Heart left ventricle (tissue), 16 donors: Measurements from ENCODE around the gene CCPG1. TPM values are rescaled to one million over a fixed set of nuclear protein-coding genes. Genes with fewer than 3 reads are reported as not detected.
"Not testable (repeated sequence)": the region's sequence is repeated elsewhere in the genome, so short reads cannot be mapped to it uniquely, and the experiment has no call there.

Experiments
- ATAC-seq, 4 donors: fragments of 200-7000 bp; cut with Tn5 transposase; one replicate each; pipeline ENCODE4 v1.9.1; 2020 to 2022; ENCODE audit warnings: moderate library complexity in 4 of 4, mild to moderate bottlenecking in 3 of 4, moderate number of reproducible peaks in 1 of 4
- DNase-seq, 5 donors: peaks; one replicate each; pipeline ENCODE4 v3.0.0-alpha.2; 2020
- H3K27ac ChIP-seq, 12 donors: fragments of 200-600 bp; sonication (generic) in 4 of 12; one replicate each; pipeline versions ENCODE4 v1.5.0 to v1.8.0; 2016 to 2022; ENCODE audit warnings: mild to moderate bottlenecking in 2 of 12
- H3K27me3 ChIP-seq, 9 donors: fragments of 200-600 bp; sonication (generic) in 2 of 9; one replicate each; pipeline versions ENCODE4 v1.5.1 to v1.8.0; 2016 to 2022; ENCODE audit warnings: mild to moderate bottlenecking in 3 of 9
- H3K36me3 ChIP-seq, 9 donors: fragments of 200-600 bp; sonication (generic) in 2 of 9; one replicate each; pipeline versions ENCODE4 v1.5.0 to v1.8.0; 2018 to 2022; ENCODE audit warnings: mild to moderate bottlenecking in 2 of 9
- H3K4me1 ChIP-seq, 12 donors: fragments of 200-600 bp; sonication (generic) in 4 of 12; one replicate each; pipeline versions ENCODE4 v1.5.0 to v1.8.0; 2016 to 2022; ENCODE audit warnings: mild to moderate bottlenecking in 3 of 12
- H3K4me3 ChIP-seq, 12 donors: fragments of 200-600 bp; sonication (generic) in 4 of 12; one replicate each; pipeline versions ENCODE4 v1.5.0 to v1.8.0; 2017 to 2022; ENCODE audit warnings: mild to moderate bottlenecking in 9 of 12, moderate library complexity in 4 of 12
- H3K9me3 ChIP-seq, 12 donors: fragments of 200-600 bp; sonication (generic) in 4 of 12; one replicate each; pipeline versions ENCODE4 v1.5.0 to v1.8.0; 2016 to 2022; ENCODE audit warnings: mild to moderate bottlenecking in 1 of 12
- CTCF ChIP-seq, 12 donors: fragments of 200-600 bp; sonication (generic) in 4 of 12; IDR thresholded peaks; one replicate each; pipeline versions ENCODE4 v1.5.0 to v1.8.0; 2018 to 2022; ENCODE audit warnings: antibody characterized with exemption in 12 of 12, mild to moderate bottlenecking in 5 of 12
- POLR2A ChIP-seq, 2 donors: fragments of 450-650 bp; IDR thresholded peaks; one replicate each; pipeline ENCODE4 v1.6.1; 2017; ENCODE audit warnings: antibody characterized with exemption in 2 of 2, mild to moderate bottlenecking in 2 of 2, moderate library complexity in 2 of 2
- WGBS, 4 donors: extraction: QIAGEN DNeasy Blood & Tissue Kit in 2 of 4; methylation state at CpG; one replicate each; pipeline versions ENCODE4 v1.1.5 to v1.1.7; 2013 to 2018; 5-methylcytosine and 5-hydroxymethylcytosine counted together
- intact Hi-C, 10 donors: fragments of 100-400 bp; cut with DNase I; formaldehyde crosslinking; loops; one replicate each; pipeline versions ENCODE4 v1.11.1 to v1.14.2; 2022
- polyA plus RNA-seq, 2 donors: library from polyadenylated mRNA; stranded (reverse); fragments of 200-250 nt; gene quantifications; one replicate each; pipeline ENCODE4 v1.2.3, GENCODE V29; 2013
- total RNA-seq, 9 donors: library from RNA; depleted of rRNA in 2 of 9; stranded (reverse); fragments of >200 nt in 2 of 9; fragmentation: NEBNext Ultra II Directional in 3 of 9; extraction: Animal tissue kit (Norgen Biotek cat#: 25700) in 3 of 9; gene quantifications; one replicate each; pipeline versions ENCODE4 v1.1.0 to v1.2.4, GENCODE V29; 2016 to 2023
- donor health status: ischemic (EF 13 %, LVEDD 7.1; RV severe dilation, severe dysfunction).
- donor health status: healthy with polysubstance abuse.
- donor health status: DM: no; HTN: yes; CAD: no.
- donor health status: DM: no; HTN: no; CAD: no.
- donor health status: ischemic (EF 25% LVEDD 6.9; RV normal size, moderate dysfunction).
- donor health status: ischemic (EF 25% LVEDD 5.7; RV mildly dilated, moderate dysfunction).
- donor health status: healthy.
- donor health status: DM: yes; HTN: yes; CAD: no.
- donor health status: ischemic (EF 35%, LVEDD 5.7; RV mildly dilated, moderate dysfunction).
- donor health status: nonischemic (EF 11% LVEDD 7.7; RV severe dilation, severe dysfunction).
- donor health status: DM: yes; HTN: yes; CAD: no.
- donor health status: PGD.
- donor health status: ischemic (EF 29% LVEDD 5.4; RV normal size, mild dysfunction).
- donor health status: nonischemic (EF 23%, LVEDD 6.1; RV moderate dilation, normal function).

Gene CCPG1
- total and polyA plus RNA-seq, 11 donors, result 21.3 to 105 (median 75.4) TPM

GRCh38 chr15:55434989-55435825, 27.0 kb upstream of the CCPG1 start:
- Histone ChIP-seq H3K36me3 (no peaks in the 10 kb centered on the region), H3K4me1 (no peaks in the 10 kb centered on the region), H3K27me3 (no peaks in the 10 kb centered on the region), H3K4me3 (no peak overlapping the region), H3K9me3 (no peaks in the 10 kb centered on the region), H3K27ac (no peak overlapping the region)
- TF ChIP-seq POLR2A (IDR thresholded peaks at IDR 0.05), result no peak
- peak in 11 of 12 donors; percentile 20 to 59 (median 44) for TF ChIP-seq CTCF (IDR thresholded peaks at IDR 0.05)
- DNase-seq, result no peak
- 35 to 38% (median 36%) methylated on average over 6 of the region's 6 CpGs for WGBS, 4 donors
- intact Hi-C loops, result loop anchor here (2.0 to 10.0 kb wide), 4 partner anchors 213 to 220 kb away; no protein-coding TSS in a partner anchor
- ATAC-seq, result peak in 3 of 4 donors; percentile 46 to 74 (median 59)

- intact Hi-C loops, result no loop called here
- Histone ChIP-seq H3K27me3 (no peaks in the 10 kb centered on the region), H3K4me3 (no peak overlapping the region), H3K9me3 (no peaks in the 10 kb centered on the region), H3K27ac (no peak overlapping the region), H3K4me1 (no peaks in the 10 kb centered on the region), H3K36me3 (no peaks in the 10 kb centered on the region)
- ATAC-seq (no peak), DNase-seq (no peak)
- TF ChIP-seq POLR2A (IDR thresholded peaks at IDR 0.05) (no peak), CTCF (IDR thresholded peaks at IDR 0.05) (no peak)
- WGBS, 4 donors, result 0 to 2% (median 1%) methylated on average over 1 of the region's 1 CpG
These were observed 13.9 kb upstream of the CCPG1 start for GRCh38 chr15:55422089-55422488.

- Histone ChIP-seq H3K27me3 (no peaks in the 10 kb centered on the region), H3K36me3 (no peaks in the 10 kb centered on the region), H3K4me1 (no peaks in the 10 kb centered on the region), H3K27ac (no peak overlapping the region), H3K9me3 (no peaks in the 10 kb centered on the region), H3K4me3 (no peak overlapping the region)
- DNase-seq (no peak), ATAC-seq (no peak)
- no peak for TF ChIP-seq CTCF (IDR thresholded peaks at IDR 0.05)
- no peak for TF ChIP-seq POLR2A (IDR thresholded peaks at IDR 0.05)
- intact Hi-C loops, result no loop called here
These were observed 12.2 kb upstream of the CCPG1 start for GRCh38 chr15:55420171-55420866.

- H3K27ac ChIP-seq, H3K27me3 ChIP-seq, H3K9me3 ChIP-seq, H3K4me1 ChIP-seq, DNase-seq, H3K36me3 ChIP-seq, ATAC-seq, intact Hi-C loops, H3K4me3 ChIP-seq: not testable (repeated sequence)
- 83 to 87% (median 85%) methylated on average over 8 of the region's 8 CpGs for WGBS, 4 donors
These were observed 9.5 kb upstream of the CCPG1 start for GRCh38 chr15:55417678-55418077.

- not testable (repeated sequence) for H3K27me3 ChIP-seq, H3K9me3 ChIP-seq, H3K36me3 ChIP-seq, ATAC-seq, DNase-seq
- intact Hi-C loops, result loop anchor here in 3 of 10 donors (2.0 to 10.0 kb wide), 5 partner anchors 90 to 214 kb away; partner anchors contain the start of genes RSL24D1 (in 2 of the 3), PIGB (in 1 of the 3), PIGBOS1 (in 1 of the 3) and PYGO1 (in 1 of the 3)
- H3K4me1 ChIP-seq, result peaks cover 0 to 41% (median 20%) of the 10 kb centered on the region in 12 donors
- 62 to 73% (median 63%) methylated on average over 14 of the region's 14 CpGs for WGBS, 4 donors
- H3K4me3 ChIP-seq, result peak overlapping the region; percentile 57 to 92 (median 78)
- H3K27ac ChIP-seq, result peak overlapping the region in 11 of 12 donors; percentile 22 to 98 (median 92)
These were observed 817 bp upstream of the CCPG1 start for GRCh38 chr15:55408976-55409375.
